WTC11 (cell line): ENCODE measurements around the gene ADRA2C.

Source experiments
- ATF1 ChIP-seq: sonication (generic); formaldehyde crosslinking; IDR thresholded peaks from 2 replicates; pipeline ENCODE4 v1.8.1; 2023; ENCODE audit warnings: mild to moderate bottlenecking, moderate library complexity, missing genetic modification reagents
- ETV6 ChIP-seq: sonication (generic); formaldehyde crosslinking; IDR thresholded peaks from 2 replicates; pipeline ENCODE4 v1.8.1; 2022; ENCODE audit warnings: mild to moderate bottlenecking, missing genetic modification reagents
- TF ChIP-seq, protein P1 (sequence below): sonication (generic); formaldehyde crosslinking; IDR thresholded peaks from 2 replicates; pipeline ENCODE4 v1.8.0; 2022; ENCODE audit warnings: mild to moderate bottlenecking, missing genetic modification reagents
- TF ChIP-seq, protein P2 (sequence below): sonication (generic); formaldehyde crosslinking; IDR thresholded peaks from 2 replicates; pipeline ENCODE4 v1.8.1; 2022; ENCODE audit warnings: mild to moderate bottlenecking, missing genetic modification reagents, moderate library complexity, borderline replicate concordance
- TF ChIP-seq, protein P3 (sequence below): fragments of 200-600 bp; IDR thresholded peaks from 2 replicates; pipeline ENCODE4 v1.8.0; 2022; ENCODE audit warnings: antibody characterized with exemption
- TF ChIP-seq, protein P4 (sequence below): sonication (generic); formaldehyde crosslinking; IDR thresholded peaks from 2 replicates; pipeline ENCODE4 v1.8.1; 2023; ENCODE audit warnings: mild to moderate bottlenecking, missing genetic modification reagents, moderate library complexity
- TF ChIP-seq, protein P5 (sequence below): fragments of 250-450 bp; sonication (Bioruptor Pico); conservative IDR thresholded peaks from 2 replicates; pipeline ENCODE4 v1.9.0; 2021; ENCODE audit warnings: mild to moderate bottlenecking
- TF ChIP-seq, protein P6 (sequence below): fragments of 250-450 bp; sonication (Bioruptor Pico); IDR thresholded peaks from 2 replicates; pipeline ENCODE4 v2.1.2; 2022; ENCODE audit warnings: mild to moderate bottlenecking, moderate library complexity
- TF ChIP-seq, protein P7 (sequence below): sonication (generic); formaldehyde crosslinking; IDR thresholded peaks from 2 replicates; pipeline ENCODE4 v1.8.1; 2023; ENCODE audit warnings: mild to moderate bottlenecking, missing genetic modification reagents, moderate library complexity
- TF ChIP-seq, protein P8 (sequence below): fragments of 250-450 bp; sonication (Bioruptor Pico); IDR thresholded peaks from 2 replicates; pipeline ENCODE4 v1.9.0; 2021; ENCODE audit warnings: mild to moderate bottlenecking

DNA sequence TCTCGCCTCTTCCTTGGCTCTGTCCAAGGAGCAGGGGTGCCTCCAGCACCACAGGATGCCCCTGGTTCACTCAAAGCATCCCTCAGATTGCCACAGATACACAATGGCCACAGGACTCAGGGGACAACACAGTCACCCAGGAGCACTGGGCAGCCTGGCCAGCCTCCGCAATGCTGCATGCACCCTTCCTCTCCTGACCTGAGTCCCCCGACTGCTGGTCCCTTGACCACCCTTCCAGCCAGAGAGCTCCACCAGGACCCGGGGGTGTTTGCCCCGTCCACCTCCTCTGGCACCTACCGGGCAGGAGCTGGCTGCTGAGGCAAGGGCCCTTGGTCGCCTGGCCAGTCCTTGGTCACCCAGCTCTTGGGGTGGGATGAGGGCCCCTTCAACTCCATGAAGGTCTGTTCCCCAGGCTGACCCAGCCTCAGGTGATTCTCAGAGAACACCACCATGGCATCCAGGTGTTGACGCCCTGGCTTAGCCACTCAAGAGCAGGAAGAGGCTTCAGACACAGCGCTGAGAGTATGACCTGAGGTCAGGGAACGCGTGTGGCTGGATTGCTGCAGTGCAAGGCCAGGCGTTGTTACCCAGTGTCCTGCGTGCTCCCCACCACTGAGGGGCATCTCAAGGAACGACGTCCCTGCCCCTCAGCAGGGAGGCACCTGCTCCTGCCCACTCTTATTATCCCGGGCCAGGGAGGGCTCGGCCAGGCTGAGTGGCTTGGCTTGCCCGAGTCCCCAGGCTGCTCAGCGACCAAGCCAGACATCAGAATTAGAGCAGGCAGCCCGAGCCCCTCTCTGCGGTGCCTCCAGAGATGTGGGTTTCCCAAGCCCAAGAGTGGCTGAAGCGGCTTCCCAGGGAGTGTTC is 10.2 kb downstream of the ADRA2C start:
- TF ChIP-seq, protein P1, sequence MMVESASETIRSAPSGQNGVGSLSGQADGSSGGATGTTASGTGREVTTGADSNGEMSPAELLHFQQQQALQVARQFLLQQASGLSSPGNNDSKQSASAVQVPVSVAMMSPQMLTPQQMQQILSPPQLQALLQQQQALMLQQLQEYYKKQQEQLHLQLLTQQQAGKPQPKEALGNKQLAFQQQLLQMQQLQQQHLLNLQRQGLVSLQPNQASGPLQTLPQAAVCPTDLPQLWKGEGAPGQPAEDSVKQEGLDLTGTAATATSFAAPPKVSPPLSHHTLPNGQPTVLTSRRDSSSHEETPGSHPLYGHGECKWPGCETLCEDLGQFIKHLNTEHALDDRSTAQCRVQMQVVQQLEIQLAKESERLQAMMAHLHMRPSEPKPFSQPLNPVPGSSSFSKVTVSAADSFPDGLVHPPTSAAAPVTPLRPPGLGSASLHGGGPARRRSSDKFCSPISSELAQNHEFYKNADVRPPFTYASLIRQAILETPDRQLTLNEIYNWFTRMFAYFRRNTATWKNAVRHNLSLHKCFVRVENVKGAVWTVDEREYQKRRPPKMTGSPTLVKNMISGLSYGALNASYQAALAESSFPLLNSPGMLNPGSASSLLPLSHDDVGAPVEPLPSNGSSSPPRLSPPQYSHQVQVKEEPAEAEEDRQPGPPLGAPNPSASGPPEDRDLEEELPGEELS, result no peak
- TF ChIP-seq, protein P2, sequence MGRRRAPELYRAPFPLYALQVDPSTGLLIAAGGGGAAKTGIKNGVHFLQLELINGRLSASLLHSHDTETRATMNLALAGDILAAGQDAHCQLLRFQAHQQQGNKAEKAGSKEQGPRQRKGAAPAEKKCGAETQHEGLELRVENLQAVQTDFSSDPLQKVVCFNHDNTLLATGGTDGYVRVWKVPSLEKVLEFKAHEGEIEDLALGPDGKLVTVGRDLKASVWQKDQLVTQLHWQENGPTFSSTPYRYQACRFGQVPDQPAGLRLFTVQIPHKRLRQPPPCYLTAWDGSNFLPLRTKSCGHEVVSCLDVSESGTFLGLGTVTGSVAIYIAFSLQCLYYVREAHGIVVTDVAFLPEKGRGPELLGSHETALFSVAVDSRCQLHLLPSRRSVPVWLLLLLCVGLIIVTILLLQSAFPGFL, result no peak
- TF ChIP-seq, protein P3, sequence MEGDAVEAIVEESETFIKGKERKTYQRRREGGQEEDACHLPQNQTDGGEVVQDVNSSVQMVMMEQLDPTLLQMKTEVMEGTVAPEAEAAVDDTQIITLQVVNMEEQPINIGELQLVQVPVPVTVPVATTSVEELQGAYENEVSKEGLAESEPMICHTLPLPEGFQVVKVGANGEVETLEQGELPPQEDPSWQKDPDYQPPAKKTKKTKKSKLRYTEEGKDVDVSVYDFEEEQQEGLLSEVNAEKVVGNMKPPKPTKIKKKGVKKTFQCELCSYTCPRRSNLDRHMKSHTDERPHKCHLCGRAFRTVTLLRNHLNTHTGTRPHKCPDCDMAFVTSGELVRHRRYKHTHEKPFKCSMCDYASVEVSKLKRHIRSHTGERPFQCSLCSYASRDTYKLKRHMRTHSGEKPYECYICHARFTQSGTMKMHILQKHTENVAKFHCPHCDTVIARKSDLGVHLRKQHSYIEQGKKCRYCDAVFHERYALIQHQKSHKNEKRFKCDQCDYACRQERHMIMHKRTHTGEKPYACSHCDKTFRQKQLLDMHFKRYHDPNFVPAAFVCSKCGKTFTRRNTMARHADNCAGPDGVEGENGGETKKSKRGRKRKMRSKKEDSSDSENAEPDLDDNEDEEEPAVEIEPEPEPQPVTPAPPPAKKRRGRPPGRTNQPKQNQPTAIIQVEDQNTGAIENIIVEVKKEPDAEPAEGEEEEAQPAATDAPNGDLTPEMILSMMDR, result no peak
- TF ChIP-seq, protein P4, sequence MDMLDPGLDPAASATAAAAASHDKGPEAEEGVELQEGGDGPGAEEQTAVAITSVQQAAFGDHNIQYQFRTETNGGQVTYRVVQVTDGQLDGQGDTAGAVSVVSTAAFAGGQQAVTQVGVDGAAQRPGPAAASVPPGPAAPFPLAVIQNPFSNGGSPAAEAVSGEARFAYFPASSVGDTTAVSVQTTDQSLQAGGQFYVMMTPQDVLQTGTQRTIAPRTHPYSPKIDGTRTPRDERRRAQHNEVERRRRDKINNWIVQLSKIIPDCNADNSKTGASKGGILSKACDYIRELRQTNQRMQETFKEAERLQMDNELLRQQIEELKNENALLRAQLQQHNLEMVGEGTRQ, result no peak
- TF ChIP-seq ATF1 (CRISPR knock-in tag) (no peak), ETV6 (CRISPR knock-in tag) (no peak)
- TF ChIP-seq, protein P5, sequence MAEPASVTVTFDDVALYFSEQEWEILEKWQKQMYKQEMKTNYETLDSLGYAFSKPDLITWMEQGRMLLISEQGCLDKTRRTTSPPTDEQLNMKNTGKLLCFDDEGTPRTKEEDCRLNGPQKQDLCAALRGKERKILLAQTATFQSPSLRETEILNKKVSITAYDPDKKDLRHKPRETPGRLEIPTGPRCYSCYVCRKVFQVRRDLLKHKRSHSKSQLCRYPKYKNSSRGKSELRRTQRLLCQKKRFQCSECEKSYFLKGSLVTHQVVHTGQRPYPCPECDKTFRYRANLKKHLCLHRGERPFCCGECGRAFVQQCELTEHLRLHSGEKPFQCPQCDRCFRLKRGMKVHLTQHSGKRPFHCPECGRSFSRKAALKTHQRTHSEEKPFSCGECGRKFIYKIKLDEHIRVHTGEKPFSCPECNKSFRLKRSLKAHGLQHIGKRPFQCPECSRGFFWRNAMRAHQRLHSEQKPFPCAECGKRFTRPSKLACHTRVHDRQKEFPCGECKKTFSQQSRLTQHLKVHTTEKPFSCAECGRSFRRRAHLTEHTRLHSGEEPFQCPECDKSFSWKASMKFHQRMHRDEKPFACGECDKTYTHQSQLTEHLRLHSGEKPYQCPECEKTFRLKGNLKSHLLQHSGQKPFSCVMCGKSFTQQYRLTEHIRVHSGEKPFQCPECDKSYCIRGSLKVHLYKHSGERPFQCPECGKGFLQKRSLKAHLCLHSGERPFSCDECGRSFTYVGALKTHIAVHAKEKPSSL (CRISPR knock-in tag), result no peak
- TF ChIP-seq, protein P6, sequence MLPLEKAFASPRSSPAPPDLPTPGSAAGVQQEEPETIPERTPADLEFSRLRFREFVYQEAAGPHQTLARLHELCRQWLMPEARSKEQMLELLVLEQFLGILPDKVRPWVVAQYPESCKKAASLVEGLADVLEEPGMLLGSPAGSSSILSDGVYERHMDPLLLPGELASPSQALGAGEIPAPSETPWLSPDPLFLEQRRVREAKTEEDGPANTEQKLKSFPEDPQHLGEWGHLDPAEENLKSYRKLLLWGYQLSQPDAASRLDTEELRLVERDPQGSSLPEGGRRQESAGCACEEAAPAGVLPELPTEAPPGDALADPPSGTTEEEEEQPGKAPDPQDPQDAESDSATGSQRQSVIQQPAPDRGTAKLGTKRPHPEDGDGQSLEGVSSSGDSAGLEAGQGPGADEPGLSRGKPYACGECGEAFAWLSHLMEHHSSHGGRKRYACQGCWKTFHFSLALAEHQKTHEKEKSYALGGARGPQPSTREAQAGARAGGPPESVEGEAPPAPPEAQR, result no peak
- TF ChIP-seq, protein P7, sequence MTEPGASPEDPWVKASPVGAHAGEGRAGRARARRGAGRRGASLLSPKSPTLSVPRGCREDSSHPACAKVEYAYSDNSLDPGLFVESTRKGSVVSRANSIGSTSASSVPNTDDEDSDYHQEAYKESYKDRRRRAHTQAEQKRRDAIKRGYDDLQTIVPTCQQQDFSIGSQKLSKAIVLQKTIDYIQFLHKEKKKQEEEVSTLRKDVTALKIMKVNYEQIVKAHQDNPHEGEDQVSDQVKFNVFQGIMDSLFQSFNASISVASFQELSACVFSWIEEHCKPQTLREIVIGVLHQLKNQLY (CRISPR knock-in tag), result no peak
- TF ChIP-seq, protein P8, sequence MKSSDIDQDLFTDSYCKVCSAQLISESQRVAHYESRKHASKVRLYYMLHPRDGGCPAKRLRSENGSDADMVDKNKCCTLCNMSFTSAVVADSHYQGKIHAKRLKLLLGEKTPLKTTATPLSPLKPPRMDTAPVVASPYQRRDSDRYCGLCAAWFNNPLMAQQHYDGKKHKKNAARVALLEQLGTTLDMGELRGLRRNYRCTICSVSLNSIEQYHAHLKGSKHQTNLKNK (CRISPR knock-in tag), result no peak
